HUES48 (cell line): ENCODE results near the gene ALOXE3.
A peak's percentile ranks its signal among the peaks of the same experiment; 100 is the strongest.

Source experiments
- H3K27ac ChIP-seq: one replicate; pipeline ENCODE4 v1.7.0; 2013; ENCODE audit warnings: low read depth, low read length, inconsistent platforms
- H3K27me3 ChIP-seq: 2 replicates; pipeline ENCODE4 v1.6.1; 2013; ENCODE audit warnings: mild to moderate bottlenecking, low read length; ENCODE audit not compliant: control insufficient read depth, insufficient read depth
- H3K36me3 ChIP-seq: 2 replicates; pipeline ENCODE4 v1.6.1; 2013; ENCODE audit warnings: low read length; ENCODE audit not compliant: control insufficient read depth, insufficient read depth
- H3K4me1 ChIP-seq: 2 replicates; pipeline ENCODE4 v1.6.1; 2013; ENCODE audit warnings: mild to moderate bottlenecking, low read length; ENCODE audit not compliant: control insufficient read depth, insufficient read depth
- H3K4me3 ChIP-seq: 2 replicates; pipeline ENCODE4 v1.5.1; 2013; ENCODE audit warnings: mild to moderate bottlenecking, low read depth, low read length
- H3K9ac ChIP-seq: 2 replicates; pipeline ENCODE4 v1.6.1; 2013; ENCODE audit warnings: mild to moderate bottlenecking, low read depth, low read length, moderate library complexity
- H3K9me3 ChIP-seq: 2 replicates; pipeline ENCODE4 v1.6.1; 2013; ENCODE audit warnings: low read length; ENCODE audit not compliant: control insufficient read depth, insufficient read depth

Gene ALOXE3

GRCh38 chr17:8124350-8125153, 6.2 kb upstream of the ALOXE3 start:
- Histone ChIP-seq H3K4me1 (peaks cover 25% of the 10 kb centered on the region), H3K4me3 (peak overlapping the region; percentile 88), H3K9ac (no peak overlapping the region), H3K9me3 (no peaks in the 10 kb centered on the region), H3K27me3 (peaks cover 60% of the 10 kb centered on the region), H3K36me3 (no peaks in the 10 kb centered on the region), H3K27ac (no peak overlapping the region)

GRCh38 chr17:8123695-8124349, 5.5 kb upstream of the ALOXE3 start, which contains the start of gene HES7:
Gene HES7, minus strand, starts transcription at chr17:8124106. Its CDS starts 22 bp downstream, at chr17:8124084.
- peaks cover 25% of the 10 kb centered on the region for H3K4me1 ChIP-seq

GRCh38 chr17:8122924-8123694, 4.8 kb upstream of the ALOXE3 start:
- H3K27ac ChIP-seq, result no peak overlapping the region
- H3K4me1 ChIP-seq, result peaks cover 25% of the 10 kb centered on the region
- H3K9me3 ChIP-seq, result no peaks in the 10 kb centered on the region
- peak overlapping the region; percentile 88 for H3K4me3 ChIP-seq
- no peak overlapping the region for H3K9ac ChIP-seq
- H3K27me3 ChIP-seq, result peaks cover 57% of the 10 kb centered on the region
- H3K36me3 ChIP-seq, result no peaks in the 10 kb centered on the region

More at GRCh38 chr17:8123695-8124349, 5.5 kb upstream of the ALOXE3 start, which contains the start of gene HES7:
- H3K4me3 ChIP-seq, result peak within 1 kb of the TSS; percentile 88
- no peaks in the 10 kb centered on the region for H3K9me3 ChIP-seq
- H3K9ac ChIP-seq, result no peak within 1 kb of the TSS
- peaks cover 59% of the 10 kb centered on the region for H3K27me3 ChIP-seq
- no peak within 1 kb of the TSS for H3K27ac ChIP-seq
- no peaks in the 10 kb centered on the region for H3K36me3 ChIP-seq

GRCh38 chr17:8122422-8122923, 4.2 kb upstream of the ALOXE3 start:
- Histone ChIP-seq H3K27me3 (peaks cover 57% of the 10 kb centered on the region), H3K27ac (no peak overlapping the region), H3K9me3 (no peaks in the 10 kb centered on the region), H3K9ac (no peak overlapping the region), H3K4me1 (peaks cover 27% of the 10 kb centered on the region), H3K36me3 (no peaks in the 10 kb centered on the region), H3K4me3 (peak overlapping the region; percentile 88)

DNA sequence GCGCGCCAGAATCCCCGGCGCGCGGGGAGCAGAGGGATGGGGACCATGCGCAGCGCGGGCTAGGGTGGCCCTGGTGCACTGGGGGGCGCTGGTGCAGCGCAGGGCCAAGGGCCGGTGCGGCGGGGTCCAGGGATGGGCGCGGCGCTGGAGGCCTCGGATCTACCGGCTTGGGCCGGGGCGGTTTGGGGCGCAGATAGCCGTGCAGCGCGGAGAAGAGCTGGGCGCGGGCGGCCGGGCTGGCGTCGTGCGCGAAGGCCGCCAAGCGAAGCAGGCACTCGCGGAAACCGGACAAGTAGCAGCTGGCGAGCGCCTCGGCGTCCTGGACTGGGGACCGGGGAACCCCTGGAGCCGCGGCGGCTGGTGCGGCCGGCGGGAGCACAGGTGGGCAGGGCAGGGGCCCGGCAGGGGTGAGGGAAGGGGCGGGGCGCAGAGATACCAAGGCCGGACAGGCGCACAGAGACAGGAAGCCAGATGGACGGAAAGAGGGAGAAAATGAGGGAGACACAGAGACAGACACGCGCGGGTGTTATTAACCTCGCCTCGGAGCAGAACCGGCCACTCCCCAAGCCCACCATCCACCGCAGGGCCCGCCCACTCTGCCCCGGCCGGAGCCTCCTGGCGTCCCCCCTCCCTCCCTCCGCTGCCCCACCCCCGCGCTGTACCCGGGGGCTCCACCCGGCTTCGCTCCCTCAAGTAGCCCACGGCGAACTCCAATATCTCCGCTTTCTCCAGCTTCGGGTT, 3.5 kb upstream of the ALOXE3 start:
- Histone ChIP-seq H3K9ac (no peak overlapping the region), H3K27ac (no peak overlapping the region), H3K4me3 (peak overlapping the region; percentile 88), H3K36me3 (no peaks in the 10 kb centered on the region), H3K9me3 (no peaks in the 10 kb centered on the region), H3K27me3 (peaks cover 57% of the 10 kb centered on the region), H3K4me1 (peaks cover 23% of the 10 kb centered on the region)

- peak overlapping the region; percentile 88 for H3K4me3 ChIP-seq
- H3K27me3 ChIP-seq, result peaks cover 59% of the 10 kb centered on the region
- no peak overlapping the region for H3K27ac ChIP-seq
- no peaks in the 10 kb centered on the region for H3K9me3 ChIP-seq
- H3K36me3 ChIP-seq, result no peaks in the 10 kb centered on the region
- H3K9ac ChIP-seq, result no peak overlapping the region
- peaks cover 21% of the 10 kb centered on the region for H3K4me1 ChIP-seq
These were observed 3.0 kb upstream of the ALOXE3 start for GRCh38 chr17:8121407-8121680.

DNA sequence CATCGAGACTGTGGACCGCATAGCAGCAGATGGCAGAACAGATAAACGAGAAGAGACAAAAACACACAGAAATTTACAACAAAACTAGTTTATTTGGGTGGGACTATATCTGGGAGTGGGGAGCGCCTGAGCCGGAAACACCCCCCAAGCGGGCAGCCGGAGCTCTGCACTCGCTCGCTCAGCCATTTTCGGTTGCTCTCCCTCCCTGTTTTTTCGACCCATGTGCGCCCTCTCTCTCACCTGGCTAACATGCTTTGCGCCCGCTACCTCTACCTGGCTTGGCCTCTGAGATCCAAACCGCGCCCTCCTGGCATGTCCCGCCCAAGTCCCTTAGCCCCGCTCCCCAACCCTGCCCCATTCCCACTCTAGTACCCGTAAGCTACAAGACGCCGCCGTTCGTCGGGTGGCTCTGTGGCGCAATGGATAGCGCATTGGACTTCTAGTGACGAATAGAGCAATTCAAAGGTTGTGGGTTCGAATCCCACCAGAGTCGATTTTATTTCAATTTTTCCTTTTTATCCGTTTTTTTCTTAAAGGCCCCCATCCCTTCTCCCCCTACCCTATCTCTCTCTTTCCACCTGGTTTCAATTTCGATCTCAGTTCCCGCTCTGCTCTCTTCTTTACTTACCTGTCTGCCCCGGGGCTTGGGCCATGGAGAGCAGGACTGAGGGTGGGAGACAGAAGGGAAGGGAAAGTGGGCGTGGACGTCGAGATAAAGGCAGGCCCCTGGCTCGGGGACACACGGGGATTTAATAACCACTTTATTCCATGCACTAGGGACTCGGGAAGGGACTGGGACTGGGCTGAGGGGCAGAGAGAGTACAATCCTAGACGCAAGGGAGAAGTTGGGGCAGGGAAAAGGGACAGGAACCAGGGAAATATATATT, 2.4 kb upstream of the ALOXE3 start:
- Histone ChIP-seq H3K27me3 (peaks cover 62% of the 10 kb centered on the region), H3K4me1 (peaks cover 21% of the 10 kb centered on the region), H3K4me3 (peak overlapping the region; percentile 88), H3K9ac (peak overlapping the region; percentile 36; the same call in 1 of the 2 replicates), H3K27ac (peak overlapping the region; percentile 7), H3K36me3 (no peaks in the 10 kb centered on the region), H3K9me3 (no peaks in the 10 kb centered on the region)

- peak overlapping the region; percentile 7 for H3K27ac ChIP-seq
- peaks cover 17% of the 10 kb centered on the region for H3K4me1 ChIP-seq
- H3K9me3 ChIP-seq, result no peaks in the 10 kb centered on the region
- peak overlapping the region; percentile 36; the same call in 1 of the 2 replicates for H3K9ac ChIP-seq
- peak overlapping the region; percentile 88 for H3K4me3 ChIP-seq
- no peaks in the 10 kb centered on the region for H3K36me3 ChIP-seq
- H3K27me3 ChIP-seq, result peaks cover 64% of the 10 kb centered on the region
These were observed 1.5 kb upstream of the ALOXE3 start for GRCh38 chr17:8119581-8120519.
